A673 (cell line): Measurements from ENCODE around the gene UTP15. TPM values are rescaled to one million over a fixed set of nuclear protein-coding genes. Genes with fewer than 3 reads are reported as not detected.

ENCODE experiments used
- BruUV-seq: library from RNA; stranded (reverse); fragments of 400-500 nt; replicated peaks from 2 replicates; lab custom pipeline; 2021; lab: Mats Ljungman, UMichigan
- CTCF ChIA-PET: fragments of 300-600 bp; sonication (Branson Sonifier 250); formaldehyde crosslinking; loops from one replicate; lab custom pipeline; 2022; ENCODE audit warnings: antibody characterized with exemption; lab: Charles Lee
- POLR2A ChIA-PET: fragments of 300-600 bp; sonication (Branson Sonifier 250); formaldehyde crosslinking; loops from one replicate; lab custom pipeline; 2022; ENCODE audit warnings: antibody characterized with exemption; ENCODE audit not compliant: low non-redundant PET; lab: Charles Lee
- DNase-seq: peaks from one replicate; pipeline ENCODE4 v3.0.0-alpha.2; 2015; ENCODE audit warnings: low spot score
- H3K27ac ChIP-seq: fragments of 200-600 bp; sonication (generic); 2 replicates; pipeline ENCODE4 v1.5.1; 2016; ENCODE audit warnings: mixed run types, low read depth, mild to moderate bottlenecking, mixed read lengths, antibody characterized with exemption, low read length; ENCODE audit not compliant: poor library complexity, severe bottlenecking
- H3K27me3 ChIP-seq: fragments of 200-600 bp; sonication (generic); replicated peaks from 2 replicates; pipeline ENCODE4 v1.6.1; 2017; ENCODE audit warnings: mixed run types, low read depth, mild to moderate bottlenecking, mixed read lengths, antibody characterized with exemption, low read length; ENCODE audit not compliant: insufficient read depth, poor library complexity
- H3K36me3 ChIP-seq: fragments of 200-600 bp; sonication (generic); 2 replicates; pipeline ENCODE4 v1.6.1; 2016; ENCODE audit warnings: mixed run types, mild to moderate bottlenecking, mixed read lengths, antibody characterized with exemption, low read length; ENCODE audit not compliant: insufficient read depth, poor library complexity, severe bottlenecking
- H3K4me1 ChIP-seq: fragments of 200-600 bp; sonication (generic); 2 replicates; pipeline ENCODE4 v1.6.1; 2017; ENCODE audit warnings: mixed run types, mild to moderate bottlenecking, mixed read lengths, antibody characterized with exemption, low read length; ENCODE audit not compliant: insufficient read depth, poor library complexity, severe bottlenecking
- H3K4me3 ChIP-seq: fragments of 200-600 bp; sonication (generic); 2 replicates; pipeline ENCODE4 v1.5.1; 2016; ENCODE audit warnings: low read depth, mixed run types, mild to moderate bottlenecking, mixed read lengths, low read length; ENCODE audit not compliant: poor library complexity, severe bottlenecking
- H3K9me3 ChIP-seq: fragments of 200-600 bp; sonication (generic); 2 replicates; pipeline ENCODE4 v1.6.1; 2016; ENCODE audit warnings: mixed run types, low read depth, mild to moderate bottlenecking, mixed read lengths, antibody characterized with exemption, low read length; ENCODE audit not compliant: poor library complexity, severe bottlenecking
- EZH2 ChIP-seq: fragments of 200-600 bp; sonication (generic); IDR thresholded peaks from 2 replicates; pipeline ENCODE4 v1.6.1; 2017; ENCODE audit warnings: borderline replicate concordance, low read depth, mild to moderate bottlenecking, mixed read lengths, antibody characterized with exemption, low read length; ENCODE audit not compliant: poor library complexity, severe bottlenecking
- intact Hi-C: fragments of 100-400 bp; cut with micrococcal nuclease; formaldehyde crosslinking; loops from one replicate; pipeline ENCODE4 v1.10.0; 2022; ENCODE audit not compliant: unreplicated experiment
- total RNA-seq: library from RNA; stranded (reverse); gene quantifications from 2 replicates; pipeline ENCODE4 v1.2.3, GENCODE V29; 2021
- TF ChIP-seq, protein P1 (sequence below): fragments of 300-800, 200-600 bp; sonication (generic); conservative IDR thresholded peaks from 2 replicates; pipeline ENCODE4 v1.5.1; 2017; ENCODE audit warnings: low read depth, mild to moderate bottlenecking, antibody characterized with exemption, low read length, moderate library complexity, mixed read lengths

UTP15 gene
- total RNA-seq, 1 experiment from 2014 or later: 35.4 TPM

DNA sequence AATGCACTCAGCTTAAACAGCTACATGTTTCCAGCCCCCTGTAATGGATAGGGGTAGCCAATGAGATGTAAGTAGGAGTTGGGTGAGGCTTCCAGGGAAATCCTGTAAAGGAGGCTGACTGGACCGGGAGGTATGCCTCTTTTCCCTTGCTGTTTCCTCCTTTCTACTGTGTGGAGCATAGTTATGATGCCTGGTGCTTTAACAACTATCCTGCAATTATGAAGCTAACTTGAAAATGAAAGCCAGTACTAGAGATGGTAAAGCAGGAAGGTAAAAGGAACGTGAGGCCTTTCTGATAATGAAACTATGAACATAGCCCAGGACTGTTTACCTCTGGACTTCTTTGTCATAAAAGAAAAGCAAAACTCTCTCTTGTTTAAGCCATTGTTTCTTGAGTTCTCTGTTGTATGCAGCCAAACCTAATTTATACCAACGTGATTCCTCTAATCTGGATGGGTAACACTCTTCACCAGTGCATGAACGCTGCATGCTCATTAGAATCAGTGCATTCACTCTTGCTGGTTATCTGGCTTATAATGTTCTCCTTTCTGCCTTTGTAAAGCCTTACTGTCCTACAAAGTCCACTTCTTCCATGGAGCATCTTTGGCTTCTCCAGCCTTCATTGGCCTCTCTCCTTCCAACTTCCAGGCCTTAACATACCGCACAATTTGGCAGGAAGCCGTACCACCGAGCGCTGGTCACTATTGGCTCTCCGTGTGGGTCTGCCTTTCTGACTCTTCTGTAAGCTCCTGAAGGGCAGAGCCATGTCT is 52.2 kb downstream of the UTP15 start:
- no peaks in the 10 kb centered on the region for H3K9me3 ChIP-seq
- H3K27me3 ChIP-seq: no peaks in the 10 kb centered on the region
- H3K36me3 ChIP-seq: no peaks in the 10 kb centered on the region
- no peak for DNase-seq
- TF ChIP-seq EZH2: no peak
- TF ChIP-seq, protein P1, sequence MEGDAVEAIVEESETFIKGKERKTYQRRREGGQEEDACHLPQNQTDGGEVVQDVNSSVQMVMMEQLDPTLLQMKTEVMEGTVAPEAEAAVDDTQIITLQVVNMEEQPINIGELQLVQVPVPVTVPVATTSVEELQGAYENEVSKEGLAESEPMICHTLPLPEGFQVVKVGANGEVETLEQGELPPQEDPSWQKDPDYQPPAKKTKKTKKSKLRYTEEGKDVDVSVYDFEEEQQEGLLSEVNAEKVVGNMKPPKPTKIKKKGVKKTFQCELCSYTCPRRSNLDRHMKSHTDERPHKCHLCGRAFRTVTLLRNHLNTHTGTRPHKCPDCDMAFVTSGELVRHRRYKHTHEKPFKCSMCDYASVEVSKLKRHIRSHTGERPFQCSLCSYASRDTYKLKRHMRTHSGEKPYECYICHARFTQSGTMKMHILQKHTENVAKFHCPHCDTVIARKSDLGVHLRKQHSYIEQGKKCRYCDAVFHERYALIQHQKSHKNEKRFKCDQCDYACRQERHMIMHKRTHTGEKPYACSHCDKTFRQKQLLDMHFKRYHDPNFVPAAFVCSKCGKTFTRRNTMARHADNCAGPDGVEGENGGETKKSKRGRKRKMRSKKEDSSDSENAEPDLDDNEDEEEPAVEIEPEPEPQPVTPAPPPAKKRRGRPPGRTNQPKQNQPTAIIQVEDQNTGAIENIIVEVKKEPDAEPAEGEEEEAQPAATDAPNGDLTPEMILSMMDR: no peak
- H3K4me1 ChIP-seq: no peaks in the 10 kb centered on the region
- intact Hi-C loops: no loop called here
- BruUV-seq: no TSS peak
- H3K27ac ChIP-seq: no peak overlapping the region
- H3K4me3 ChIP-seq: no peak overlapping the region
- POLR2A ChIA-PET: interaction anchor here (0.7 kb wide), 1 partner anchor 55 kb away, joined by 3 read pairs; no protein-coding TSS in a partner anchor
- CTCF ChIA-PET: no interaction called here

DNA sequence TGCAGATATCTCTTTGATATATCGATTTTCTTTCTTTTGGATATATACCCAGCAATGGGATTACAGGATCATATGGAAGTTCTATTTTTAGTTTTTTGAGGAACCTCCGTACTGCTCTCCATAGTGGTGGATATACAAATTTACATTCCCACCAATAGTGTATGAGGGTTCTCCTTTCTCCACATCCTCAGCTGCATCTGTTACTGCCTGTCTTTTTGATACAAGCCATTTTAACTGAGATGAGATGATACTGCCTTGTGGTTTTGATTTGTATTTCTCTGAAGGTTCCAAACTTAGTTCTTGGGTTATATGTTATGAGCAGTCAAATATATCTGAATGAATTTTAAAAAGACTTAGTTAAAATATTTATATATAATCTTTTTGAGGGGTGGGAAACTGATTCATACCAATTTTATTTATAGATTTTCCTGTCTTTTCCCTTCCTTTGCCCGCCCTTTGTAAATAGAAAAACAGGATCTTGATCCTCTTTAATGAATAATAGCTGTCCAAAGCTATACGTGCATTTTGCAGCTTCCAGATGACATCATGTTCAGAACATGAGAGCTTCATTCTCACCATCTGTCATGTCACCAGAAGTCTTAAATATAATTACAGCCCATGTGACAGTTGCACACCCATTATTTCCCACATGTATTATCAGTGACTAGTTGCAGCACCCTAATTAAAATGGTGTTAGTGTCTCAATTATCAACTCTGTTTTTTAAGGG is 54.2 kb downstream of the UTP15 start:
- ChIA-PET CTCF (no interaction called here), POLR2A (no interaction called here)
- Histone ChIP-seq H3K36me3 (no peaks in the 10 kb centered on the region), H3K27ac (no peak overlapping the region), H3K27me3 (peaks cover 3% of the 10 kb centered on the region), H3K9me3 (no peaks in the 10 kb centered on the region), H3K4me3 (no peak overlapping the region), H3K4me1 (no peaks in the 10 kb centered on the region)
- intact Hi-C loops: no loop called here
- no peak for TF ChIP-seq EZH2
- TF ChIP-seq, protein P1: no peak
- BruUV-seq: no TSS peak
- DNase-seq: no peak

DNA sequence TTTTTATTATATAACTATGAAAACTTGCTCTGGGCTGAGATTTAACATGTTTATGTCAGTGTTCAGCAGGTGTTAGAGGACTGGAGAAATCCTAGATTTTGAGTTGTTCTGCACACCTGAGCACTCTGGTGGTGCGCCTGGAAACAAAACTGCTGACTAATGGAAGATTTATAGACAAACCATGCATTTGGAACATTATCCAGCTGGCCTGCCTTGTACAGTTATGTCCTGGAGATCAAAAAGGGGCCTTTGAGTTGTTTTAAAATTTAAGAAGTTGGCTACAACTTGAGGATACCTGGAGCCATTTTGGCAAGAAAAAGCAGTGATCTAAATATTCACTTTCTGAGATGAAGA is 54.8 kb downstream of the UTP15 start:
- TF ChIP-seq, protein P1: no peak
- TF ChIP-seq EZH2: no peak
- ChIA-PET CTCF (no interaction called here), POLR2A (no interaction called here)
- intact Hi-C loops: no loop called here
- H3K27me3 ChIP-seq: peaks cover 3% of the 10 kb centered on the region
- H3K27ac ChIP-seq: no peak overlapping the region
- DNase-seq: no peak
- no peaks in the 10 kb centered on the region for H3K9me3 ChIP-seq
- H3K4me1 ChIP-seq: no peaks in the 10 kb centered on the region
- BruUV-seq: no TSS peak
- no peak overlapping the region for H3K4me3 ChIP-seq
- no peaks in the 10 kb centered on the region for H3K36me3 ChIP-seq
